HG02678 (cell line): Measurements from ENCODE around the gene MED23.

Experiments
- ATAC-seq: cut with Tn5 transposase; IDR thresholded peaks from one replicate; pipeline ENCODE4 v1.9.1; 2021; ENCODE audit warnings: mild to moderate bottlenecking, moderate library complexity; ENCODE audit not compliant: unreplicated experiment

Gene MED23

GRCh38 chr6:131627724-131628682 is at the start of gene MED23:
Gene MED23 (minus strand): TSS chr6:131628242. CDS start chr6:131628049, 193 bp downstream.
- peak; percentile 98 for ATAC-seq

GRCh38 chr6:131673184-131673583 is 45.1 kb upstream of the MED23 start:
- ATAC-seq = no peak

- ATAC-seq = no peak
These were observed 41.8 kb upstream of the MED23 start for GRCh38 chr6:131669891-131670290.

GRCh38 chr6:131663578-131664165 is 35.6 kb upstream of the MED23 start:
- ATAC-seq = no peak

- no peak for ATAC-seq
These were observed 32.2 kb upstream of the MED23 start for GRCh38 chr6:131660195-131660594.

- no peak for ATAC-seq
These were observed 30.2 kb upstream of the MED23 start for GRCh38 chr6:131658287-131658686.

GRCh38 chr6:131657630-131658111 is 29.6 kb upstream of the MED23 start:
- ATAC-seq = no peak

- no peak for ATAC-seq
These were observed 29.2 kb upstream of the MED23 start for GRCh38 chr6:131657222-131657621.

- no peak for ATAC-seq
These were observed 28.6 kb upstream of the MED23 start for GRCh38 chr6:131656667-131657066.

- no peak for ATAC-seq
These were observed 27.9 kb upstream of the MED23 start for GRCh38 chr6:131655951-131656350.

GRCh38 chr6:131655387-131655786 is 27.3 kb upstream of the MED23 start:
- ATAC-seq = no peak

- no peak for ATAC-seq
These were observed 26.3 kb upstream of the MED23 start for GRCh38 chr6:131654326-131654725.

GRCh38 chr6:131652472-131652871 is 24.4 kb upstream of the MED23 start:
- ATAC-seq = no peak

GRCh38 chr6:131651782-131652181 is 23.7 kb upstream of the MED23 start:
- no peak for ATAC-seq

- no peak for ATAC-seq
These were observed 18.2 kb upstream of the MED23 start for GRCh38 chr6:131646249-131646670.

- no peak for ATAC-seq
These were observed 17.8 kb upstream of the MED23 start for GRCh38 chr6:131645846-131646245.

- no peak for ATAC-seq
These were observed 16.9 kb upstream of the MED23 start for GRCh38 chr6:131644921-131645320.

- no peak for ATAC-seq
These were observed 15.9 kb upstream of the MED23 start for GRCh38 chr6:131643855-131644460.

- ATAC-seq = no peak
These were observed 15.1 kb upstream of the MED23 start for GRCh38 chr6:131642987-131643611.

GRCh38 chr6:131642565-131642964 is 14.5 kb upstream of the MED23 start:
- ATAC-seq = no peak

GRCh38 chr6:131641554-131641953 is 13.5 kb upstream of the MED23 start:
- no peak for ATAC-seq
